ENCODE measurements around the gene CARS1.

Gene CARS1

DNA sequence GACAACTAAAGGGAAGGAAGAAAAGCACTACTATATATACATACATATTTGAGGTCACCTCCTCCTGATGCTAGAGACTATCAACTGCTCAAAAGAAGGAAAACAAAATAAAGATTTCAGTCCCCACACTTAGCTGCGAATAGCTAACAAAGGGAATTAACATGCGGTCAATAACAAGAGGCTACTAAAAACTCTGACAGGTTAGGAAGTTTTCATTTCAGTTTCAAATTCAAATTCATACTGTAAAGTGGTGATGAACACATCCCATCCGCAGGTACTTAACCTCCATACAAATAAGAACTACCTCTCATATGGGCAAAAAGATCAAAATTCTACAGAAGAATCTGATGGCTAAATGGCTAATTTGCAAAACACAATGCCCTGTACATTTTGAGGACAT lies 67.7 kb downstream of the CARS1 start:
- Histone ChIP-seq H3K18ac (ENCODE audit: low read depth in 1 of 2, low read length in 2 of 2) (no peak overlapping the region), H3K4me3 (ENCODE audit: insufficient read depth in 1 of 2, low read depth in 1 of 2, low read length in 2 of 2) (peak overlapping the region in 1 of 2 experiments; percentile 95), H3K4me1 (ENCODE audit: control insufficient read depth, insufficient read depth, low read depth, low read length) (peaks cover 3% of the 10 kb centered on the region), H2BK12ac (ENCODE audit: low read length in 2 of 2) (no peak overlapping the region), H3K27me3 (ENCODE audit: control insufficient read depth in 1 of 2, insufficient read depth in 1 of 2, low read length in 2 of 2) (no peaks in the 10 kb centered on the region), H2AK5ac (ENCODE audit: low read length, severe bottlenecking) (no peak overlapping the region), H3K4me2 (ENCODE audit: low read length, poor library complexity, severe bottlenecking) (peak overlapping the region; percentile 51), H2AFZ (ENCODE audit: low read depth, low read length) (no peak overlapping the region), H3K9me3 (ENCODE audit: control insufficient read depth, low read length) (no peaks in the 10 kb centered on the region), H2BK15ac (ENCODE audit: low read depth, poor library complexity, severe bottlenecking) (no peak overlapping the region), H3K9ac (ENCODE audit: low read length) (peak overlapping the region; percentile 96), H3K23ac (ENCODE audit: low read length in 2 of 2) (no peak overlapping the region), H2BK5ac (ENCODE audit: low read depth, low read length, poor library complexity, severe bottlenecking) (no peak overlapping the region), H3K4ac (ENCODE audit: low read depth in 1 of 2, low read length in 2 of 2) (no peak overlapping the region), H3K36me3 (ENCODE audit: control insufficient read depth in 1 of 2, insufficient read depth in 2 of 2, low read depth in 1 of 2, low read length in 2 of 2) (peaks cover 0 to 7% of the 10 kb centered on the region in 2 experiments), H3K27ac (ENCODE audit: low read length, poor library complexity, severe bottlenecking) (peak overlapping the region; percentile 18), H4K91ac (ENCODE audit: low read length) (no peak overlapping the region), H3K14ac (ENCODE audit: low read length in 2 of 2) (no peak overlapping the region), H3K79me1 (replicated peaks; ENCODE audit: low read length, poor library complexity, severe bottlenecking) (peaks cover 2% of the 10 kb centered on the region), H4K8ac (ENCODE audit: low read length) (no peak overlapping the region), H2BK120ac (ENCODE audit: low read depth, low read length) (no peak overlapping the region)
- DNase-seq = no peak
- WGBS = 33% methylated on average over 3 of the region's 3 CpGs

DNA sequence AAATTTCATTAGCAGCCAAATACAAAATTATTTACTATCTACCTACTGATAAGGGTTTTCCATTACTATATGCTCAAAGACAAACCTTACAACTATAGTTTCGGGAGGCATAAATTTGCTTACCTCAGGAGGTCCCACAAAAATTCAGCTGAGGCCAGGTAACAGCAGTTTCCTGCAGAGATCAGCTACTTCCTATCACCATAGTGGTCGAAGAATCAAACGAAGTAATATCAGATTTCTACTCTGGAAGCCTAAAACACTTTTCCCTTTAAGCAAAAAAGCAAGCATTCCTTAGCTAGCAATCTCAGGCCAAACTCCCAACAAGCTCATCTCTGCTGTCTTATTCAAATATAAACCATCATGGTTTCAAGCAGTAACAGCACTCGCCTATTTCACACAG lies 68.2 kb downstream of the CARS1 start:
- Histone ChIP-seq H3K79me1 (replicated peaks; ENCODE audit: low read length, poor library complexity, severe bottlenecking) (peaks cover 2% of the 10 kb centered on the region), H3K36me3 (ENCODE audit: control insufficient read depth in 1 of 2, insufficient read depth in 2 of 2, low read depth in 1 of 2, low read length in 2 of 2) (peaks cover 2 to 8% of the 10 kb centered on the region in 2 experiments), H3K9ac (ENCODE audit: low read length) (peak overlapping the region; percentile 96), H3K9me3 (ENCODE audit: control insufficient read depth, low read length) (no peaks in the 10 kb centered on the region), H2BK5ac (ENCODE audit: low read depth, low read length, poor library complexity, severe bottlenecking) (no peak overlapping the region), H4K91ac (ENCODE audit: low read length) (no peak overlapping the region), H2AFZ (ENCODE audit: low read depth, low read length) (no peak overlapping the region), H2BK15ac (ENCODE audit: low read depth, poor library complexity, severe bottlenecking) (no peak overlapping the region), H2BK120ac (ENCODE audit: low read depth, low read length) (no peak overlapping the region), H3K27ac (ENCODE audit: low read length, poor library complexity, severe bottlenecking) (peak overlapping the region; percentile 18), H3K4me1 (ENCODE audit: control insufficient read depth, insufficient read depth, low read depth, low read length) (peaks cover 3% of the 10 kb centered on the region), H3K4ac (ENCODE audit: low read depth in 1 of 2, low read length in 2 of 2) (no peak overlapping the region), H3K14ac (ENCODE audit: low read length in 2 of 2) (no peak overlapping the region), H2BK12ac (ENCODE audit: low read length in 2 of 2) (no peak overlapping the region), H4K8ac (ENCODE audit: low read length) (no peak overlapping the region), H3K23ac (ENCODE audit: low read length in 2 of 2) (no peak overlapping the region), H2AK5ac (ENCODE audit: low read length, severe bottlenecking) (no peak overlapping the region), H3K4me2 (ENCODE audit: low read length, poor library complexity, severe bottlenecking) (peak overlapping the region; percentile 46), H3K27me3 (ENCODE audit: control insufficient read depth in 1 of 2, insufficient read depth in 1 of 2, low read length in 2 of 2) (no peaks in the 10 kb centered on the region), H3K18ac (ENCODE audit: low read depth in 1 of 2, low read length in 2 of 2) (no peak overlapping the region), H3K4me3 (ENCODE audit: insufficient read depth in 1 of 2, low read depth in 1 of 2, low read length in 2 of 2) (peak overlapping the region in 1 of 2 experiments; percentile 95)
- WGBS = 60% methylated on average over 4 of the region's 4 CpGs
- peak; percentile 23 for DNase-seq

DNA sequence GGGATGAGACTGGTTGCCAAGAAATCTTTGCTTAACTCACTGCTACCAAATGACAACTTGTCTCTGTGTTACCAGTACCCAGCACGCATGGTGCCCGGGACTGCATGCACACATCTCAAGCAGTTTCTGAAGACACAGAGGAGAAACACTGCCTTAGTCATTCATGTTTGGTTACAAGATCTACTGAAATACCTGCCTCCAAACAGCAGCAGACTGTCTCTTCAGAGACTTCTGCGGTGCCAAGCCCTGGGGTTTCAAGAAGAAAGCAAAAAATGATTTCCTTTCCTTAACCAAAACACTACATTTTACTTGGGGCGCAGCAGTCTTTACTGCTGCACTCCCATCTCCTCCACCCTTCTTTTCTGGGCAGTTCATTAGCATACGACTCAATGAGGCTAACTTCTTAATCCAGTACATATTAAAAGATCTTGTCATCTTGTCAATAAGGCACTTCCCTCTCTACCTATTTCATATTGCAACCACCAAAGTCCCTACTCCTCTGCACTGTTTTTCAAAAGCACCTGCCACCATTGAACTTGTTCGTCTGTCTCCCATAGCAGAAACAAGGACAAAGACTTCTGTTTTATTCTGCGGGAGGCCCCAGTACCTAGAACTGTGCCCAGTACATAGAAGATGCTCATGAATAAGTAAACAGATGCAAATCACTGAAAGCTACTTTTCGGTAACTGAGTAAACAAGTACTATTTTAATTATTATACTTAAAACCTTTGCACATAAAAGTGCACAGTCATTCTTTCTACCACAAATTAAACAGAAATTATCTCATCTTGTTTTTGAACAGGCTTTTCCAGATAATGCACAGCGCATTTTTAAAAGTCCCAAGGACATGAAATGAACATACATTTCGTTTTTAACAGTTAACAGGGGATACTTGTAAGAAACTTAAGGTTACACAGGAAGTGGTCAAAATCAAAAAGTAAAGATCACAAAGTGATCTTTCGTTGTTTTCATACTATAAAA lies 69.1 kb downstream of the CARS1 start:
- no peak overlapping the region for H2AFZ ChIP-seq (ENCODE audit: low read depth, low read length)
- H3K18ac ChIP-seq (ENCODE audit: low read depth in 1 of 2, low read length in 2 of 2) = no peak overlapping the region
- peaks cover 2% of the 10 kb centered on the region for H3K79me1 ChIP-seq (replicated peaks; ENCODE audit: low read length, poor library complexity, severe bottlenecking)
- H3K9me3 ChIP-seq (ENCODE audit: control insufficient read depth, low read length) = no peaks in the 10 kb centered on the region
- peak overlapping the region; percentile 96 for H3K9ac ChIP-seq (ENCODE audit: low read length)
- peak overlapping the region in 1 of 2 experiments; percentile 95 for H3K4me3 ChIP-seq (ENCODE audit: insufficient read depth in 1 of 2, low read depth in 1 of 2, low read length in 2 of 2)
- H3K14ac ChIP-seq (ENCODE audit: low read length in 2 of 2) = no peak overlapping the region
- H3K4me2 ChIP-seq (ENCODE audit: low read length, poor library complexity, severe bottlenecking) = peak overlapping the region; percentile 79
- H3K4ac ChIP-seq (ENCODE audit: low read depth in 1 of 2, low read length in 2 of 2) = no peak overlapping the region
- H2BK15ac ChIP-seq (ENCODE audit: low read depth, poor library complexity, severe bottlenecking) = no peak overlapping the region
- WGBS = 92% methylated on average over 11 of the region's 11 CpGs
- DNase-seq = no peak
- peak overlapping the region; percentile 69 for H3K27ac ChIP-seq (ENCODE audit: low read length, poor library complexity, severe bottlenecking)
- no peak overlapping the region for H4K8ac ChIP-seq (ENCODE audit: low read length)
- H3K4me1 ChIP-seq (ENCODE audit: control insufficient read depth, insufficient read depth, low read depth, low read length) = peaks cover 3% of the 10 kb centered on the region
- H3K27me3 ChIP-seq (ENCODE audit: control insufficient read depth in 1 of 2, insufficient read depth in 1 of 2, low read length in 2 of 2) = no peaks in the 10 kb centered on the region
- H2AK5ac ChIP-seq (ENCODE audit: low read length, severe bottlenecking) = no peak overlapping the region
- H3K36me3 ChIP-seq (ENCODE audit: control insufficient read depth in 1 of 2, insufficient read depth in 2 of 2, low read depth in 1 of 2, low read length in 2 of 2) = peaks cover 6 to 8% of the 10 kb centered on the region in 2 experiments
- peak overlapping the region in 1 of 2 experiments; percentile 60 for H3K23ac ChIP-seq (ENCODE audit: low read length in 2 of 2)
- H2BK5ac ChIP-seq (ENCODE audit: low read depth, low read length, poor library complexity, severe bottlenecking) = no peak overlapping the region
- no peak overlapping the region for H2BK120ac ChIP-seq (ENCODE audit: low read depth, low read length)
- H2BK12ac ChIP-seq (ENCODE audit: low read length in 2 of 2) = no peak overlapping the region
- no peak overlapping the region for H4K91ac ChIP-seq (ENCODE audit: low read length)

DNA sequence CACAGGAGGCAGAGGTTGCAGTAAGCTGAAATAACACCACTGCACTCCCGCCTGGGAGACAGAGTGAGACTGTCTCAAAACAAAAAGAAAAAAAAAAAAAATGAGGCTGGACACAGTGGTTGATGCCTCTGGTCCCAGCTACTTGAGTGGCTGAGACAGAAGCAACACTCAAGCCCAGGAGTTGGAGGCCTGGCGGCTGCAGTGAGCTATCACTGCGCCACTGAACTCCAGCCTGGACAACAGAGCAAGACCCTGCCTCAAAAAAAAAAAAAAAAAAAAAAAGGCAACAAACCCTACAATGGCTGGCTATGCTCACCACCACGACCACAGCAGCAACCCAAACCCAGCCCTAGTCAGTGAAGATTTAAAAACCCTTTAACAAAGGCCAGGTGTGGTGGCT lies 73.3 kb downstream of the CARS1 start:
- Histone ChIP-seq H2AK5ac (ENCODE audit: low read length, severe bottlenecking) (no peak overlapping the region), H2AFZ (ENCODE audit: low read depth, low read length) (no peak overlapping the region), H2BK15ac (ENCODE audit: low read depth, poor library complexity, severe bottlenecking) (no peak overlapping the region), H2BK12ac (ENCODE audit: low read length in 2 of 2) (no peak overlapping the region), H3K36me3 (ENCODE audit: control insufficient read depth in 1 of 2, insufficient read depth in 2 of 2, low read depth in 1 of 2, low read length in 2 of 2) (peaks cover 8 to 13% of the 10 kb centered on the region in 2 experiments), H3K27me3 (ENCODE audit: control insufficient read depth in 1 of 2, insufficient read depth in 1 of 2, low read length in 2 of 2) (no peaks in the 10 kb centered on the region), H3K14ac (ENCODE audit: low read length in 2 of 2) (no peak overlapping the region), H3K4me1 (ENCODE audit: control insufficient read depth, insufficient read depth, low read depth, low read length) (peaks cover 1% of the 10 kb centered on the region), H3K79me1 (replicated peaks; ENCODE audit: low read length, poor library complexity, severe bottlenecking) (no peaks in the 10 kb centered on the region), H3K4me2 (ENCODE audit: low read length, poor library complexity, severe bottlenecking) (no peak overlapping the region), H4K91ac (ENCODE audit: low read length) (no peak overlapping the region), H2BK120ac (ENCODE audit: low read depth, low read length) (no peak overlapping the region), H3K27ac (ENCODE audit: low read length, poor library complexity, severe bottlenecking) (no peak overlapping the region), H3K18ac (ENCODE audit: low read depth in 1 of 2, low read length in 2 of 2) (no peak overlapping the region), H3K9me3 (ENCODE audit: control insufficient read depth, low read length) (no peaks in the 10 kb centered on the region), H3K4ac (ENCODE audit: low read depth in 1 of 2, low read length in 2 of 2) (no peak overlapping the region), H2BK5ac (ENCODE audit: low read depth, low read length, poor library complexity, severe bottlenecking) (no peak overlapping the region), H3K23ac (ENCODE audit: low read length in 2 of 2) (no peak overlapping the region), H3K9ac (ENCODE audit: low read length) (no peak overlapping the region), H3K4me3 (ENCODE audit: insufficient read depth in 1 of 2, low read depth in 1 of 2, low read length in 2 of 2) (no peak overlapping the region), H4K8ac (ENCODE audit: low read length) (no peak overlapping the region)
- 100% methylated on average over 4 of the region's 4 CpGs for WGBS
- no peak for DNase-seq

All from mesenchymal stem cell (in vitro differentiated cells and primary cell).